ENCODE data around the gene DSG4.

DSG4 gene

GRCh38 chr18:31369478-31369877 lies 7.1 kb upstream of the DSG4 start:
- no peak overlapping the region for H2AFZ ChIP-seq (ENCODE audit: low read length)
- no peaks in the 10 kb centered on the region for H3K9me2 ChIP-seq (replicated peaks; ENCODE audit: insufficient read depth, low read length)
- TF ChIP-seq EZH2phosphoT487 (IDR thresholded peaks at IDR 0.05; ENCODE audit: low read length) = no peak
- TF ChIP-seq EZH2 (optimal IDR thresholded peaks at IDR 0.05; ENCODE audit: low read depth, low read length) = no peak
- TF ChIP-seq CTCF (IDR thresholded peaks at IDR 0.05; ENCODE audit: low read length) = no peak
- no peaks in the 10 kb centered on the region for H3F3A ChIP-seq (ENCODE audit: insufficient read depth, low read length)
- no peak overlapping the region for H3K4me3 ChIP-seq (ENCODE audit: low read length)
- no peaks in the 10 kb centered on the region for H3K4me1 ChIP-seq (ENCODE audit: low read length)
- H3K9me3 ChIP-seq (replicated peaks; ENCODE audit: insufficient read depth, low read length) = no peaks in the 10 kb centered on the region
- H3K36me3 ChIP-seq (replicated peaks; ENCODE audit: insufficient read depth, low read length) = no peaks in the 10 kb centered on the region
- H3K9ac ChIP-seq (ENCODE audit: low read length) = no peak overlapping the region
- no peak for DNase-seq
- no peak overlapping the region for H3K4me2 ChIP-seq (ENCODE audit: low read depth, low read length)
- no peaks in the 10 kb centered on the region for H3K79me2 ChIP-seq (ENCODE audit: low read length)
- no peaks in the 10 kb centered on the region for H4K20me1 ChIP-seq (ENCODE audit: insufficient read depth, low read length)
- no peaks in the 10 kb centered on the region for H3K27me3 ChIP-seq (replicated peaks; ENCODE audit: insufficient read depth, low read length)
- H3K27ac ChIP-seq (ENCODE audit: low read length) = no peak overlapping the region

DNA sequence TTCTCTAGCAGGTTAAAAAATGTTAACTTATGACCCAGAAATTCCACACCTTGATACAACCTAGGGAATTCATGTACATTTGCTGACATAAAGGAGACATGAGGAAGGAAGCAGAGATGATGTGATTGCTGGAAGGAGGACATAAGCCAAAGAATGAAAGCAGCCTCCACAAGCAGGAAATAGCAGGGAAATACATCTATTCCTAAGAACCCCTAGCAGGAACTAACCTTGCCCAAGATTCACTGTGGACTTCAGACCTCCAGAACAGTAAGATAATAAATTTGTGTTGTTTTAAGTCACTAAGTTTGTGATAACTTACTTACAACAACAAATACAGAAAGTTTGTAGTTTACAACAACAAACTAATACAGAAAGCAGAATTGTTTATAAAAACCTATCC lies 4.6 kb upstream of the DSG4 start:
- H3K79me2 ChIP-seq (ENCODE audit: low read length) = no peaks in the 10 kb centered on the region
- H3K4me1 ChIP-seq (ENCODE audit: low read length) = no peaks in the 10 kb centered on the region
- H3K4me2 ChIP-seq (ENCODE audit: low read depth, low read length) = no peak overlapping the region
- H3K4me3 ChIP-seq (ENCODE audit: low read length) = no peak overlapping the region
- H3K9me2 ChIP-seq (replicated peaks; ENCODE audit: insufficient read depth, low read length) = no peaks in the 10 kb centered on the region
- H4K20me1 ChIP-seq (ENCODE audit: insufficient read depth, low read length) = no peaks in the 10 kb centered on the region
- no peak overlapping the region for H3K9ac ChIP-seq (ENCODE audit: low read length)
- no peak overlapping the region for H2AFZ ChIP-seq (ENCODE audit: low read length)
- no peaks in the 10 kb centered on the region for H3F3A ChIP-seq (ENCODE audit: insufficient read depth, low read length)
- no peaks in the 10 kb centered on the region for H3K27me3 ChIP-seq (replicated peaks; ENCODE audit: insufficient read depth, low read length)
- no peaks in the 10 kb centered on the region for H3K36me3 ChIP-seq (replicated peaks; ENCODE audit: insufficient read depth, low read length)
- no peak for TF ChIP-seq CTCF (IDR thresholded peaks at IDR 0.05; ENCODE audit: low read length)
- no peak for TF ChIP-seq EZH2phosphoT487 (IDR thresholded peaks at IDR 0.05; ENCODE audit: low read length)
- no peak for TF ChIP-seq EZH2 (optimal IDR thresholded peaks at IDR 0.05; ENCODE audit: low read depth, low read length)
- no peaks in the 10 kb centered on the region for H3K9me3 ChIP-seq (replicated peaks; ENCODE audit: insufficient read depth, low read length)
- no peak overlapping the region for H3K27ac ChIP-seq (ENCODE audit: low read length)
- DNase-seq = no peak

DNA sequence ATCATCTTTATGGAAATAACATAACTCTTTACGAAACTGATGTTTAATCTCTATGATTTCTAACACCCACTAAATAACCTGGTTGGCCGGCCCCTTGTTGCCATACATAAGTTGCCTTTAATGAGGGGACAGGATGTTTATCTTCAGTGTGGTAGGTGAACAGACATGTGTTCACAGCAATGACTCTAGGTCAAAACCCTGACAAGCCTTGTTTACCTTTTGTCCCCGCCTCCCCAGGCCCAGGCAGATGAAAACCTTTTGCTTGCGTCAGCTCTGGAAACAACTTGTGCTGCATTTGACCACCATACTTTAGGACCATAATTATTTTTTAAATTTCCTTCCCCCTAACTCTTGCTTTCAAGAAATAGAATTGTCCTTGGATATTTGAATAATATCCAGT lies 2.9 kb upstream of the DSG4 start:
- H3K9ac ChIP-seq (ENCODE audit: low read length) = no peak overlapping the region
- no peaks in the 10 kb centered on the region for H4K20me1 ChIP-seq (ENCODE audit: insufficient read depth, low read length)
- DNase-seq = no peak
- no peaks in the 10 kb centered on the region for H3F3A ChIP-seq (ENCODE audit: insufficient read depth, low read length)
- no peak overlapping the region for H2AFZ ChIP-seq (ENCODE audit: low read length)
- H3K9me3 ChIP-seq (replicated peaks; ENCODE audit: insufficient read depth, low read length) = no peaks in the 10 kb centered on the region
- no peaks in the 10 kb centered on the region for H3K4me1 ChIP-seq (ENCODE audit: low read length)
- TF ChIP-seq CTCF (IDR thresholded peaks at IDR 0.05; ENCODE audit: low read length) (no peak), EZH2 (optimal IDR thresholded peaks at IDR 0.05; ENCODE audit: low read depth, low read length) (no peak), EZH2phosphoT487 (IDR thresholded peaks at IDR 0.05; ENCODE audit: low read length) (no peak)
- no peak overlapping the region for H3K4me3 ChIP-seq (ENCODE audit: low read length)
- H3K36me3 ChIP-seq (replicated peaks; ENCODE audit: insufficient read depth, low read length) = no peaks in the 10 kb centered on the region
- H3K27ac ChIP-seq (ENCODE audit: low read length) = no peak overlapping the region
- no peaks in the 10 kb centered on the region for H3K9me2 ChIP-seq (replicated peaks; ENCODE audit: insufficient read depth, low read length)
- no peak overlapping the region for H3K4me2 ChIP-seq (ENCODE audit: low read depth, low read length)
- no peaks in the 10 kb centered on the region for H3K79me2 ChIP-seq (ENCODE audit: low read length)
- H3K27me3 ChIP-seq (replicated peaks; ENCODE audit: insufficient read depth, low read length) = no peaks in the 10 kb centered on the region
